ENCODE measurements around the gene CXorf65.

The CXorf65 gene

DNA sequence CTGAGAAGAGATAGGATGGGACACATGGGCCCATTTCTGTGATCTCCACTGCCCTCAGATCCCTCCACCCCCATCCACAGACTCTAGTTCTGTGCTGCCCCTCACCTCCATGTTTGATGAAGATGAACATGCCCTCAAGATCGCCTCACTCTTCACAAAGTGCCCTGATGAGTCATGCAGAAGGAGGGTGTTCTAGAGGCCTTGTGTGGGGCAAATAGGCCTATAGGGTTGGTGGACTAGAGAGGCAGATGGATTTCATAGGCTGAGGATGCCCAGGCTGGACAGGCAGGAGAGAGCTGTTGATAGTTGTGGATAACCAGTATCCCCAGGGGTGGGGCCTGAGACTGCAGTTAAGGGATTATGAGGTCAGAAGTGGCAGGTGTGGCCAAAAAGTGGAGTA is at the start of gene CXorf65:
CXorf65 (minus strand) TSS at position 314 of the 400 bp plus-strand sequence; CDS start at position 130, 184 bp downstream.
- DNase-seq (ENCODE audit: low read depth in 2 of 2, low spot score in 1 of 2): no peak

DNA sequence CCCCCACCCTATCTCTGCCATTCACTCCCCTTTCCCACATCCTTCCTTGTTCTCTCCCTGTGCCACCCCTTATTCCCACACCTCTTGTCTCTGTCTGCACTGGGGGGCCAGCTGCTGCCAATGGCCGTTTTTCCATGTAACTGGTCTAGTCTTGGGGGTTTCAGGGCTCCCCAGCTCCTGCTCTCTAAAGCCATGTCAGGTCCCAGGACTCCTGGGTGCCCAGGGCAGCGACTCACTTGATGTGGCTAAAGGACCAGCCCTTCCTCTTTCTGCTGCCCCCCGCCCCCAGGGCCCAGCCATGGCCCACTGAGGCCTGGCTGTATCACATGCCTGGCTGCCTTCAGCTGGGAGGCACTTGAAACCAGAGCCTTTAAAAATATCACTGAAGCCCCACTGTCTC is 48.1 kb upstream of the CXorf65 start:
- no peak for DNase-seq (ENCODE audit: low read depth in 2 of 2, low spot score in 1 of 2)

DNA sequence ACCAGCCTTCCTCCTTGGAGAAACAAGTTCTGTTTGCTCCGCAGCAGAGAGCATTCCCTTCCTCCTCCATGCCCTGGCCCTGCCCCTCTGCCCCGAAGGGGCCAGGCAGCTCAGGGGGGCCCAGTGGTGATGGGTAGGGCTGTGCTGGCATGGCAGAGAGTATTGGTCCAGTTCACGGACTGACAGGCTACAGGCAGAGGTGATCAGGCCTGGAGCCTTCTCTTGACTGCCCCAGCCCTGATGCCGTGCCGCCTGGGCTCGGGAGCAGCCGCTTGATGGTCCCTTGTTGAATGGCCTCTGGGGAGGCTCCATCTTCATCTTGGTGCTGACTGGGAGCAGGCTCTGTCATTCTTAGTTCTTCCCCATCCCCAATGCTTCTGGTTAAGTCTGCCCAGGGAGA is 47.7 kb upstream of the CXorf65 start:
- DNase-seq (ENCODE audit: low read depth in 2 of 2, low spot score in 1 of 2): no peak

DNA sequence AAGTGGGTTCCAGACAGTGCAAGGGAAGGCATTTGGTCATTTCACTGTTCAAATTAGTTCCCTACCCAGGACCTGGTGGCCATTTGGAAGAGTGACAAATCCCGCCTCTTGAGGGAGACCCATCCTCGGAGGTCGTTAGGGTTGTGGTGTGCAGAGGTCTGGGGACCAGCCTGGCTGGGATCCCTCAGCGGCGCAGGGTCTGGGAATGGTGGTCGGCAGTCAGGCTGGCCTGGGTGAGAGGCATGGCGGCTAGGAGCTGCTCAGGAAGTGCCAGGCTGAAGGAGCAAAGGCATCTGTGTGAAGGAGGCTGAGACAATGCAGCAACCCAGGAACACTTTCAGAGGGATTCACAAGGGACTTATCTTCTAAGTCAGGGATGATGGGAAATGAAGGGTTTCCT is 44.8 kb upstream of the CXorf65 start:
- DNase-seq (ENCODE audit: low read depth in 2 of 2, low spot score in 1 of 2): no peak

DNA sequence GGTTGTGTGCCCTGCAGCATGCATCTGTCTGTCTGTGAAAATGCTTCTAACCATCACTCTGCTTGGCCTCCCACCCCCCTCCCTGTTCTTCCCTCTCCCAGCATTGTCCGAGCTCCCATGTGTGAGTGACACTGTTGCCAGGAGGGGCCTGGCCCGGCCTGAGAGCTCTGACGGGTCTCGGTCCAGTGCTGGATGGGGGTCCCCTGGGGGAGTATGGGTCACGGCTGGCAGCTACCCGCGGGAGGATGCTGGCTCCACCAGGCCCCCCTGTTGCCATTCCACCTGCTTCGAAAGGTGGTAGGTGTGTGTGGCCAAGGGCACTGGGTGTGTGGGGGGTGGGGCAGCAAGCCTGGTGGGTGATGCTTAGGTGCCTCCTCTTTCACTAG is 41.7 kb upstream of the CXorf65 start:
- DNase-seq (ENCODE audit: low read depth in 2 of 2, low spot score in 1 of 2): no peak

DNA sequence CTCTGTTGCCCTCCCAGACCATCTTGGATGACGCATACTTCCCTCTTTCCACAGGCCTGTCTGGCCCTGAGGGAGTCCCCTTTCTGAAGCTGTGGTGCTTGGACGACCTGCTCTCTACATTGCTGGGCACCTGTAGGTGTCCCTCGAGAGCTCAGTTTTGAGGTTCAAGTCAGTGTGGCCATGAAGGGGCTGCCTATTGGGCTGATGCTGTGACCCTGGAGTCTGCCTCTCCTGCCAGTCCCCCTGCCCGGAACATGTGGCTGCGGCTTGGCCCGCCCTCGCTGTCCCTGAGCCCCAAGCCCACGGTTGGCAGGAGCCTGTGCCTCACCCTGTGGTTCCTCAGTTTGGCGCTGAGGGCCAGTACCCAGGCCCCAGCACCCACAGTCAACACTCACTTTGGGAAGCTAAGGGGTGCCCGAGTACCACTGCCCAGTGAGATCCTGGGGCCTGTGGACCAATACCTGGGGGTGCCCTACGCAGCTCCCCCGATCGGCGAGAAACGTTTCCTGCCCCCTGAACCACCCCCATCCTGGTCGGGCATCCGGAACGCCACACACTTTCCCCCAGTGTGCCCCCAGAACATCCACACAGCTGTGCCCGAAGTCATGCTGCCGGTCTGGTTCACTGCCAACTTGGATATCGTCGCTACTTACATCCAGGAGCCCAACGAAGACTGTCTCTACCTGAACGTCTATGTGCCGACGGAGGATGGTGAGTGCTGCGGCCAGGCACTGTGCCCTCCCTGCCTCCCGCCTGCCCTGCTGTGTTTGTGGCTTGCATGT is 41.1 kb upstream of the CXorf65 start:
- no peak for DNase-seq (ENCODE audit: low read depth in 2 of 2, low spot score in 1 of 2)

DNA sequence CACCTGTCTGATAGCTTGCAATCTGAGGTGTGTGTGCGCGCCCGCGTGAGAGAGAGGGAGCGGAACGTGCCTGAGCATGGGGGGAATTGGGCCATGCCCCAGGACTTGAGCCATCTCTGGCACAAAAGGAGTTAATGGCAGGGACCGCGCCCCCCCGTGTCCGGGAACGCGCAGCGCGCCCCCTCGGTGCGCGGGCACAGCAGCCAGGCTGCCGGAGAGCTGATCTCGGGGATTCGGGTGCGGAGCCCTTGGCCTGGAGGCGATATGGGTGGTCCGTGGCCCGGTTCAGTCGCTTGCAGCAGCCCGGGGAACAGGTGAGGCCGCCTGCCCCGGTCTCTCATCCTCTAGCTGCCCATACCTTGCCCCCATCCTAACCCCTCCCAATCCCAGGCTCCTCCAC is 38.1 kb upstream of the CXorf65 start, which contains the start of gene NLGN3:
NLGN3 (plus strand) TSS at position 191 of the 400 bp plus-strand sequence. CDS start 2,909 bp downstream, outside the sequence.
- no peak for DNase-seq (ENCODE audit: low read depth in 2 of 2, low spot score in 1 of 2)

DNA sequence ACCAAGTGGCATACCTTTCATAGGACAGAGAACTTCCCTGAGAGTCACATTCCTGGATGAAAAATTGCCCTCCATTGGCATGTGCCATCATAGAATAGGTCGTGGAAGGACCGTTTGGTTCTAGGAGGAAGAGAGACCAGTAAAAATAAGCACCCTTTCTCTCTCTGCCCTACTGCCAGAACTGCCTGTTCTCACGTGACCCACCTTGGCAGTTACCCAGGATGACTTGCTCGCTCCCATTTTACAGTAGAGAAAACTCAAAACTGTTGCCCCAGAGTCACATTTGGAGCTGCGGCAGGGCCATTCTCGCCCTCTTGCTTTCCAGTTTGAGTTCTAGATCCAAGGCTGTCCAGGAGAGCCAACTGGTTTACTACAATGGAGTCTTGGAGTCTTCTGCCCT is 37.0 kb upstream of the CXorf65 start:
- DNase-seq (ENCODE audit: low read depth in 2 of 2, low spot score in 1 of 2): no peak

DNA sequence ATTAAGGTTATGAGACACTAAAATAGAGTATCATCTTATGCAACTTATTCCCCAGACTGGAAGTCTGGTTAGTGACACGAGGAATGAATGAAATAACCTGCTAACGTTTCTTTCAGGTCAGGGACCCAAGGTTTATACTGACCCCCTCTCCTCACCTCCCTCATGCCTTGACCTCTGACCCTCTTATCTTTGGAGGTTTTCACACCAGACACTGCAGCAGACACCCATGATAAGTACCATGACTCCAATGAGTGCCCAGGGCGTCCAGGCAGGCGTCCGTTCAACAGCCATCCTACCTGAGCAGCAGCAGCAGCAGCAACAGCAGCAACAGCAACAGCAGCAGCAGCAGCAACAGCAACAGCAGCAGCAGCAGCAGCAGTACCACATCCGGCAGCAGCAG is 33.9 kb upstream of the CXorf65 start:
- DNase-seq (ENCODE audit: low read depth in 2 of 2, low spot score in 1 of 2): no peak

DNA sequence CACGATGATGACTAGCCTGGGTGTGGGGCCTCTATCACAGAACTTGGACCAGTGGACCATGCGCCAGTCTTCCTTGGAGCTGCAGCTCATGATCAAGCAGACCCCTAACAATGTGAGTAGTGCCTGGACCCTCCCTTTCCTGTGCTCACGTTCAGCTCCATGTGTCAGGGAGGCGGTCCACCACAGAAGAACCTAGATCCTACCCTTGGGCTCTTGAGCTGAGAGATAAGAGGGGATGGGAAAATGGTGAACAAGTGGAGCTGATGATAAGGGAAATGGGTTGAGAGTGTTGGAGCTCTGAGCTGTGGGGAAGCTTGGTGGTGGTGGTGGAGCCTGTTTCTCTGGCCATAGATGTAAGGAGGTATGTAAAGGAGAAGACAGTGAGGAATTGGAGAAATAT is 25.0 kb upstream of the CXorf65 start:
- DNase-seq (ENCODE audit: low read depth in 2 of 2, low spot score in 1 of 2): no peak

DNA sequence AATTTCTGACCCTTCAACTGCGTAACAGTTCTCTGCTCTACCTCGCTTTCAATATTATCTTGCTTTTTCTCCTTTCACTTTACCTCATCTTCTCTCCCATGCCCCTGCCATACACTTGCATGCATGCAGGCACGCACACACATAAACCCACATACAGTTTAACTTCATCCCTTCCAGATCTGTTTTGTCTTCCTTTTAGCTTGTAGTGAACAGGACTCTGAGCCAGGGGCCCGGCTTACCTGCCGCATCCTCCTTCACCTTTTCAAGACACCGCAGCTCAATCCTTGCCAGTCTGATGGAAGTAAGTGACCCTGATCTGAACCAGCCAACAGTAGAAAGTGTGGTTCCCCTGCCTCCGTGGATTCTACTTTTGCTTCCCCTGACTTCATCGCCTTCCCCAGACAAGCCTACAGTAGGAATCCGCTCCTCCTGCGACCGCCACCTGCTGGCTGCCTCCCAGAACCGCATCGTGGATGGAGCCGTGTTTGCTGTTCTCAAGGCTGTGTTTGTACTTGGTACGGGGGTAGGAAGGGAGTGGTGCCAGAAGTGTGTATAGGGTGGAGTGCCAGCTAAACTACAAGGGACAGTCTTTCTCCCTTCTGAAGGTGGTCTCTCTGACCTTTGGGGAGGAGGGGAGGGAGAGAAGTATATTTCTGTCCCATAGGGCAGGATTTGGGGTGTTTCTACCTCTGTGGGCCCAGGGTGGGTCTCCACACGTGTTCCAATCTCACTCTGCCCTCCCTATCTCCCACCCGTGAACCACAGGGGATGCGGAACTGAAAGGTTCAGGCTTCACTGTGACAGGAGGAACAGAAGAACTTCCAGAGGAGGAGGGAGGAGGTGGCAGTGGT is 22.6 kb upstream of the CXorf65 start:
- peak; percentile 48 to 52 for DNase-seq (ENCODE audit: low read depth in 2 of 2, low spot score in 1 of 2)

DNA sequence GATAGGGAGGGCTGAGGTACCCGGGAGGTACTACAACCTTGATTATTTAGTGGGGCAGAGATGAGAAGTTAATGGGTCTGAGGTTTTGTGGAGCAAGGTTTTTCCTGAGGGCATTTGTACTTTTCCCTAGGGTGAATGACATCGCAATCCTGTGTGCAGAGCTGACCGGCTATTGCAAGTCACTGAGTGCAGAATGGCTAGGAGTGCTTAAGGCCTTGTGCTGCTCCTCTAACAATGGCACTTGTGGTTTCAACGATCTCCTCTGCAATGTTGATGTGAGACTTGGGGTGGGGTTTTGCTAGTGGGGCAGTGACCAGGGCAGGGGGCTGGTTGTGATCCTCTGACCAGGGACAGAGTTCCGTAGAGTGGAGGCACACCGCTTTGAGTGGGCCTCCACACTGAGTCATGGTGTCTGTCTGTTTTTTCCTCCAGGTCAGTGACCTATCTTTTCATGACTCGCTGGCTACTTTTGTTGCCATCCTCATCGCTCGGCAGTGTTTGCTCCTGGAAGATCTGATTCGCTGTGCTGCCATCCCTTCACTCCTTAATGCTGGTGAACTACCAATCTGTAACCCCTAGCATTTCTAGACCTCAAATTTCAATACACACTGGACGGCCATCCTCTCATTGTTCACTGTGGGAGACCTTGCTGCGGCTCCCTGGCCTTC is 21.8 kb upstream of the CXorf65 start:
- no peak for DNase-seq (ENCODE audit: low read depth in 2 of 2, low spot score in 1 of 2)

DNA sequence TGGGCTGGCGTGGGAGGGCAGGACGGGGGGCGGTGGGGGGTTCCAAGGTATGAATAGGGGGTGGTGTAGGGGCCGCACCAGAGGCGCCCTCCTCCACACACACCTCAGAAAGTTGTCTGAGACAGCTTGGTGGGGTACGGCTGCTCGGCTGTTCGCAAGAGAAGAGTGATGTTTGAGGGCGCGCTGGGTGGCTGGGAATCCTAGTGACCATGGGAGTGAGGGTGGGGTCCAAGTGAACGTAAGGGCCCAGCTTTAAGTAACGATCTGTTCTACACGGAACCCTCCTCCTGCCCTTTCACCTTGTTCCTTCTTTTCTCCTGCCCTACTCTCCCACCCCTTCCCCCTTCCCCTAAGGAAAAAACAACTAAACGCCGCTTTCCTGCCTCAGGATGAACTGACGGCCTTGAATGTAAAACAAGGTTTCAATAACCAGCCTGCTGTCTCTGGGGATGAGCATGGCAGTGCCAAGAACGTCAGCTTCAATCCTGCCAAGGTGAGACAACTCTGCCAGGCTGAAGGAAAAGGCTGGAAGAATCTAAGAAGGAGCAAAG is 12.5 kb upstream of the CXorf65 start:
- no peak for DNase-seq (ENCODE audit: low read depth in 2 of 2, low spot score in 1 of 2)

DNA sequence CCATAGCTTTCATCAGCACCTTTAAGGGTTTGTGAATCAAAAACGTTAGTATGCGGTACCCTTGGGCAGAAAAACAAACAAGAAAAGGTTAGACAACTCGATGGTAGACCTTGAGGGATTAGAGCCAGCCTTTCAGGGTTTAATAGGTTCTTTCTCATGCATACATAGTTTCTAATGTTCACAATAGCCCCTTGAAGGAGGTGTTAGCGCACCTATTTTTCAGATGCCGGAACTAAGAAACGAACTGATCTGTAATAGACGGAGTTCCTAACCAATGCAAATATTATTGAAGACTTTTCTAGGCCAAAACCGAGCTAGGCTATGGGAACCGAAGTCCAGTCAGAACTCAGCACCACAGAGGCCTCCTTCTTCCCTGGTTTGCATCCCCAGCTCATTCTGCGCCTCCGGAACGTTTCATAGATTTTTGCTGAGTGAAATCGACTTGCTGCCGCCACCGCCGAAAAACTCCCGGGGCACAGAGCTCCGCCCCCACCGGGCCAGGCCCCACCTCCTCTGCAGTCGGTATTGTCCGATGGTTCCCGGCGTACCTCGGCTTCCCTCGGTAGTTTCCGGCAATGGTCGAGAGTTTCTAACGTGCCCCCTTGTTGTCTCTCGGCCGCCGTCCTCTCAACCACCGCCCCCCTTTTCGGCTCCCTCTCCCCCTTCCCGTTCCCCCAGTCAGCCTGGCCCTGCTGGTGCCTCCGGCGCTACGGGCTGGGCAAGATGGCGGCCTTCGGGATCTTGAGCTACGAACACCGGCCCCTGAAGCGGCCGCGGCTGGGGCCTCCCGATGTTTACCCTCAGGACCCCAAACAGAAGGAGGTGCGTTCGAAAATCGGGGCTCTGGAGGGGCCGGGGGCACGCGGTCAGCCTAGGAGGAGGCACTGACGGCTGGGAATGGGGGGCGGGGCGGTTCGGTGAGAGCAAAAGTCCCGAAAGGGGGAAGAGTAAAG is 11.8 kb upstream of the CXorf65 start, which contains the start of gene MED12:
MED12 (plus strand) TSS at position 565 of the 953 bp plus-strand sequence; CDS start at position 724, 159 bp downstream.
- DNase-seq (ENCODE audit: low read depth in 2 of 2, low spot score in 1 of 2): peak; percentile 49 to 66

DNA sequence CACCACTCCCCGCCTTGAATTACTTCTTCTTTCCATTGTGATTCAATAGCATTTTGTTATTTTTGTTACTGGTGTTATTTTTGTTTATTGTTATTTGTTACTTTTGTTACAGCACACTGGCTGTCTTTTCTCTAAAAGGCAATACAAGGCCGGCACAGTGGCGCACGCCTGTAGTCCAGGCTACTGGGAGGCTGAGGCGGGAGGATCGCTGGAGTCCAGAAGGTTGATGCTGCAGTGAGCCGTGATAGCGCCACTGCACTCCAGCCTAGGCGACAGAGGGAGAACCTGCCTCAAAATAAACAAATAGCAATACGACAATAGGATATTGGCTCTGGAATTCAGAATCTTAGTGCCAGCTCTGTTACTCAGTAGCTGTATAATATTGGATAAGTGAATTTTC is 10.8 kb upstream of the CXorf65 start:
- no peak for DNase-seq (ENCODE audit: low read depth in 2 of 2, low spot score in 1 of 2)

DNA sequence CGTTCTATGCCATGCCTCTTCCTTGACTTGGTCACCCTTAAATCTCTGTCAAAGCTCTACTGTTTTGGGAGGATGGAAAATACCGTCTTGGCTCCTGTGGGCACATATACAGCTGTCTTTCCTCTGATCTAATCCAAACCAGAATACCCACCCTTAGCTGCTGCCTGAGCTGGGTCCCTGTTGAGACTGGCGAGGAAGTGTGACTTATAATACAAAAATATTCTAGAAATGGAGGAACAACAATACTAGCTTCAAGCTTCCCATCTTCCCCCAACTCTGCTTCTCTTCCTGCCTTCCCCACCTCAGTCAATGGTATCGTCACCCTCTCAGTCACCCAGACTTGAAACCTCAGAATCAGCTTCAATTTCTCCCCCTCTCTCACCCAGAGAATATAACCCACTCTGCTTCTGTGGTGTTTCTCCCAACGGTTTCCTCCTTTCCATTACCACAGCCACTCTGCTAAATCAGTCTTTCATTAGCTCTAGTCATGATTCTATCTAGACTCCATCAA is 5.4 kb upstream of the CXorf65 start:
- no peak for DNase-seq (ENCODE audit: low read depth in 2 of 2, low spot score in 1 of 2)

DNA sequence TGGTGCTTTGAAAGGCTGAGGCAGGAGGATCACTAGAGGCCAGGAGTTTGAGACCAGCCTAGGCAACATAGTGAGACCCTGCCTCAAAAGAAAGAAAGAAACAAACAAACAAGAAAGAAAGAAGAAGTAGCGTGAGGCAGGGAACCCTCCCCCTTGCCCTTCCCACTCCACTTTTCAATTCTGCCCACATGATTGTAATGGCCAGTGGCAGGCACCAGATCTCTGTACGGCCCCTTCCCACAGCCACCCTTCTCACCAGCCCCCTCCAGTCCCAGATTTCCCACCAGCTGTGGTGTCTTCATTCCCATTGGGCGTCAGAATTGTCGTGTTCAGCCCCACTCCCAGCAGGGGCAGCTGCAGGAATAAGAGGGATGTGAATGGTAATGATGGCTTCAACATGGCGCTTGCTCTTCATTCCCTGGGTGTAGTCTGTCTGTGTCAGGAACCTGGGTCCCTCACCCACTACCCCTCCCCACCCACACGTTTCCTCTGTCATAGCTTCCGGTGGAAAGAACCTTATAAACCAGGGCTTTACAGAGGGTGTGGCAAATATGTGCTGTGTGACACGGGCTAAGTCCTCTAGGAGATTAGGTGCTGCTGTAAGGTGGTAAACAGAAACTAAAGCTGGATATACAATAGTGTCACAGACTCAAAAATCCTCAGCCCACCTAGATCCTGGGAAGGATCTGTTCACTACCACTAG is 4.8 kb upstream of the CXorf65 start, which contains the start of gene IL2RG:
IL2RG (minus strand) TSS at position 437 of the 703 bp plus-strand sequence; CDS start at position 399, 38 bp downstream.
- DNase-seq (ENCODE audit: low read depth in 2 of 2, low spot score in 1 of 2): peak; percentile 47 to 61

DNA sequence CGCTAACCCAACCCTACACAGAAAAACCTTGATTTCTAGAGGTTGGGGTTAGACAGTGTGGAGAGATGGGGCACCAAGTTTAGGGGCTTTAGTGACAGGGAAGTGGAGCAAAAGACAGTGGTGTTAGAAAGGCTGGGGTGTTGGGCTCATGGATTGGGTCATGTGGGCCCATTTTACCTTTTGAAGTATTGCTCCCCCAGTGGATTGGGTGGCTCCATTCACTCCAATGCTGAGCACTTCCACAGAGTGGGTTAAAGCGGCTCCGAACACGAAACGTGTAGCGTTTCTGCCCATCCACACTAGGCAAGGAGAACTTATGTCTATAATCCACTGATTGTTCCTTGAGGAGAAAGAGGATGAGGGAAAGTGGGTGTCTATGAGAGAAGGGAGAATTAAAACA is 2.5 kb upstream of the CXorf65 start:
- DNase-seq (ENCODE audit: low read depth in 2 of 2, low spot score in 1 of 2): no peak

DNA sequence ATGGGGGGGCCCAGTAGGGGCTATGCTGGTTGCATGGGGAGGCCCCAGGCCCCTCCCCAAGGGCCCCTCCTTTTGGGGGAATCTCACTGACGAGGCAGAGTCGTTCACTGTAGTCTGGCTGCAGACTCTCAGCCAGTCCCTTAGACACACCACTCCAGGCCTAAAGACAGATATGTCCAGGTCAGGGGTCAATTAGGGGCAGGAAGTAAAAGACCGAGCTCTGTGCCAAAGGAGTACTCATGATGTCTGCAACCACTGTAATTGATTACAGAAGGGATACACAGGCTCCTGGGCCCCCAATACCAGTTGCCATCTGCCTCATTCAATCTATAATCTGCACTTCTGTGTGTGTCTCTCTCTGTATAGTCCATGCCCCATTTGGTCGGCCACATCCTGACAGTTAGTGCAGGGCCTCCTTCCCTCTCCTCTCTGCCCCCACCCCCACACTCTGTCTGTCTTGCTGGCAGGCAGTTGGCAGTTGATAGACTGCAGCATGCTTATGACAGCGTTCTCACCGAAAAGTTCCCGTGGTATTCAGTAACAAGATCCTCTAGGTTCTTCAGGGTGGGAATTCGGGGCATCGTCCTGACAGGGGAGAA is 1.3 kb upstream of the CXorf65 start:
- no peak for DNase-seq (ENCODE audit: low read depth in 2 of 2, low spot score in 1 of 2)
